GM12865 (cell line): ENCODE measurements around the gene EPN3.

Experiments
- DNase-seq: peaks from one replicate; pipeline ENCODE4 v3.0.0; 2010; ENCODE audit warnings: low read depth
- H3K4me3 ChIP-seq: 2 replicates; pipeline ENCODE4 v1.5.1; 2011; ENCODE audit warnings: mild to moderate bottlenecking, low read depth, low read length, control low read depth
- CTCF ChIP-seq: IDR thresholded peaks from 2 replicates; pipeline ENCODE4 v1.5.1; 2011; ENCODE audit warnings: low read length, control low read depth, low read depth, inconsistent platforms; ENCODE audit not compliant: insufficient read depth; ENCODE audit errors: missing control alignments

Gene EPN3

GRCh38 chr17:50589095-50589705, 56.7 kb downstream of the EPN3 start:
- DNase-seq, result no peak
- no peak for TF ChIP-seq CTCF
- no peak overlapping the region for H3K4me3 ChIP-seq

- H3K4me3 ChIP-seq, result no peak overlapping the region
- TF ChIP-seq CTCF, result no peak
- no peak for DNase-seq
Observed at GRCh38 chr17:50590946-50591737, 58.6 kb downstream of the EPN3 start.

DNA sequence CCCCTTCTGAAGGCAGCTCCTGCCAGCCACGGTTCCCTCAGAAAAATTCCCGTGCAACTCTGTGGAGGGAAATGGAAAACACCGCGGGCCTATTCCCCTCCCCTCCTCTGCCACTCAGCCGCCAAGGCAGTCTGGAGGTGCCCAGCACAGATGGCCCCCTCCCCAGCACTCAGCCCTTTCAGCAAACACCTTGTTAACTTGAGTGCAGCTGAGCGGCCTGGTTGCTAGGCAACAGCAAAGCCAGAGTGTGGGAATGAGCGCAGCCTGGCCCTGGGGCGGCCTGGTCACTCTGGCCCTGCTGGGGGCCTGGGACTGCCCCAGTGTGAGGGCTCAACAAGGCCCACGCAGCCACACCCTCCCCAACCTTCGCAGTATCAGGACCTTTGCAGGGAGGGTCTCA, 60.8 kb downstream of the EPN3 start:
- no peak overlapping the region for H3K4me3 ChIP-seq
- no peak for TF ChIP-seq CTCF
- no peak for DNase-seq
